GM12878 (cell line): ENCODE results near the gene PHEX. TPM values are rescaled to one million over a fixed set of nuclear protein-coding genes. Genes with fewer than 3 reads are reported as not detected.

ENCODE experiments used
- ATAC-seq: fragments of 200-7000 bp; cut with Tn5 transposase; 3 replicates; pipeline ENCODE4 v1.9.1; 2020; ENCODE audit warnings: mild to moderate bottlenecking, moderate library complexity
- BruUV-seq: library from RNA; stranded (reverse); fragments of 400-500 nt; replicated peaks from 2 replicates; lab custom pipeline; 2021; lab: Mats Ljungman, UMichigan
- CTCF ChIA-PET: fragments of 300-600 bp; sonication (Branson Sonifier 250); formaldehyde crosslinking; extraction: SDS; loops from one replicate; lab custom pipeline; 2021; ENCODE audit warnings: inconsistent platforms; lab: Yijun Ruan, JAX
- POLR2A ChIA-PET: fragments of 350-600 bp; formaldehyde crosslinking; extraction: SDS; loops from one replicate; lab custom pipeline; 2021; ENCODE audit warnings: inconsistent platforms; lab: Charles Lee
- RAD21 ChIA-PET: fragments of 300-600 bp; sonication (Branson Sonifier 250); formaldehyde crosslinking; loops from one replicate; lab custom pipeline; 2023; ENCODE audit warnings: antibody characterized with exemption; ENCODE audit not compliant: unreplicated experiment; lab: Charles Lee
- SMC1A ChIA-PET: fragments of 300-600 bp; sonication (Branson Sonifier 250); formaldehyde crosslinking; loops from one replicate; lab custom pipeline; 2023; ENCODE audit not compliant: unreplicated experiment, uncharacterized antibody; lab: Charles Lee
- DNase-seq: peaks from one replicate; pipeline ENCODE4 v3.0.0-alpha.2; 2011; ENCODE audit warnings: low read depth, low spot score
- FAIRE-seq: peaks from 3 replicates; lab custom pipeline; 2011; peaks lifted over from hg19 to GRCh38; lab: Jason Lieb, UNC
- H2AFZ ChIP-seq: 2 replicates; pipeline ENCODE4 v1.6.0; 2011; ENCODE audit warnings: low read depth, low read length, control low read depth; ENCODE audit not compliant: control insufficient read depth
- H3K27ac ChIP-seq: 2 replicates; pipeline ENCODE4 v1.5.1; 2011; ENCODE audit warnings: control low read depth; ENCODE audit not compliant: control insufficient read depth, insufficient read depth
- H3K27me3 ChIP-seq, 2 experiments: replicated peaks in 1 of 2; 2 replicates each; pipeline versions ENCODE4 v1.6.0 to v1.6.1; 2011; ENCODE audit warnings: low read length in 1 of 2; ENCODE audit not compliant: control insufficient read depth in 2 of 2, insufficient read depth in 2 of 2
- H3K36me3 ChIP-seq, 2 experiments: 2 replicates each; pipeline ENCODE4 v1.5.1; 2011; ENCODE audit warnings: low read length in 1 of 2; ENCODE audit not compliant: control insufficient read depth in 2 of 2, insufficient read depth in 2 of 2
- H3K4me1 ChIP-seq: 2 replicates; pipeline ENCODE4 v1.6.1; 2011; ENCODE audit warnings: mild to moderate bottlenecking, low read length, moderate library complexity, mixed read lengths; ENCODE audit not compliant: control insufficient read depth, insufficient read depth
- H3K4me2 ChIP-seq: 2 replicates; pipeline ENCODE4 v1.6.0; 2011; ENCODE audit warnings: control low read depth; ENCODE audit not compliant: control insufficient read depth, insufficient read depth
- H3K4me3 ChIP-seq: fragments of 200-600 bp; sonication (generic); 2 replicates; pipeline ENCODE4 v1.5.1; 2016
- H3K79me2 ChIP-seq: 2 replicates; pipeline ENCODE4 v1.6.0; 2011; ENCODE audit warnings: low read length; ENCODE audit not compliant: control insufficient read depth, insufficient read depth
- H3K9ac ChIP-seq: 2 replicates; pipeline ENCODE4 v1.8.0; 2011; ENCODE audit warnings: low read length, control low read depth, mixed read lengths; ENCODE audit not compliant: control insufficient read depth, insufficient read depth
- H3K9me3 ChIP-seq: replicated peaks from 3 replicates; pipeline ENCODE4 v1.5.1; 2011; ENCODE audit warnings: mild to moderate bottlenecking, low read length; ENCODE audit not compliant: control insufficient read depth, insufficient read depth
- H4K20me1 ChIP-seq: 2 replicates; pipeline ENCODE4 v1.6.0; 2011; ENCODE audit not compliant: control insufficient read depth, insufficient read depth
- EP300 ChIP-seq, 2 experiments: fragments of 150-350 bp in 1 of 2; IDR thresholded peaks; 2 replicates each; pipeline ENCODE4 v1.6.1; 2011 to 2012; ENCODE audit warnings: low read depth in 2 of 2, low read length in 2 of 2, borderline replicate concordance in 1 of 2, improper control_type of control experiment in 1 of 2, inconsistent platforms in 1 of 2; ENCODE audit not compliant: control insufficient read depth in 1 of 2
- MTA2 ChIP-seq: fragments of 450-650 bp; IDR thresholded peaks from 2 replicates; pipeline ENCODE4 v1.6.1; 2016; ENCODE audit warnings: low read depth, mild to moderate bottlenecking, moderate library complexity
- POLR2AphosphoS5 ChIP-seq: IDR thresholded peaks from 2 replicates; pipeline ENCODE4 v1.6.1; 2011; ENCODE audit warnings: mild to moderate bottlenecking, low read length, inconsistent platforms
- RAD51 ChIP-seq: fragments of 450-650 bp; IDR thresholded peaks from 2 replicates; pipeline ENCODE4 v1.6.1; 2016; ENCODE audit warnings: moderate library complexity, mild to moderate bottlenecking, inconsistent platforms
- RBBP5 ChIP-seq: fragments of 200-600 bp; sonication (generic); conservative IDR thresholded peaks from 2 replicates; pipeline ENCODE4 v1.6.1; 2016
- RELA ChIP-seq: fragments of 450-650 bp; IDR thresholded peaks from 2 replicates; pipeline ENCODE4 v1.8.0; 2014; ENCODE audit warnings: borderline replicate concordance; ENCODE audit not compliant: partially characterized antibody
- SMC3 ChIP-seq: IDR thresholded peaks from 2 replicates; pipeline ENCODE4 v1.6.1; 2011; ENCODE audit warnings: low read length, improper control_type of control experiment, borderline replicate concordance
- YY1 ChIP-seq: IDR thresholded peaks from 2 replicates; pipeline ENCODE4 v1.6.1; 2011; ENCODE audit warnings: low read depth, mild to moderate bottlenecking, low read length
- WGBS: methylation state at CpG from one replicate; pipeline ENCODE4 v1.1.6; 2016; ENCODE audit warnings: low lambda C conversion rate; ENCODE audit not compliant: insufficient replicate concordance, insufficient coverage; ENCODE audit errors: missing lambda C conversion rate; 5-methylcytosine and 5-hydroxymethylcytosine counted together
- in situ Hi-C: fragments of 300-500 bp; cut with MboI; formaldehyde crosslinking; loops from 9 replicates; pipeline ENCODE4 v1.14.3; 2018; ENCODE audit warnings: mixed read lengths
- intact Hi-C: fragments of 100-400 bp; cut with micrococcal nuclease; formaldehyde crosslinking; loops from one replicate; pipeline ENCODE4 v1.14.2; 2022; ENCODE audit not compliant: unreplicated experiment
- polyA plus RNA-seq, 11 experiments: library from polyadenylated mRNA; depleted of rRNA in 4 of 11; unstranded in 6 of 11; stranded (reverse) in 5 of 11; fragments of >200 nt; fragmentation: Nextera tagmentation in 4 of 11; fragmentation: Illumina TruSeq in 1 of 11; extraction: Ambion mirVana in 4 of 11; extraction: Trizol in 1 of 11; gene quantifications; 1 replicate in 1 of 11; 2 replicates in 10 of 11; pipeline versions ENCODE4 v1.2.1 to v1.2.3, GENCODE V29; 2011 to 2016; ENCODE audit warnings: inconsistent platforms in 2 of 11, missing spikeins in 2 of 11, low read depth in 1 of 11
- total RNA-seq, 4 experiments: library from RNA; depleted of rRNA in 3 of 4; stranded (reverse); fragments of >200 nt in 3 of 4; fragmentation: Illumina TruSeq in 1 of 4; extraction: Trizol in 1 of 4; gene quantifications; 2 replicates each; pipeline versions ENCODE4 v1.2.1 to v1.2.3, GENCODE V29; 2013 to 2021

PHEX gene
- total and polyA plus RNA-seq, 10 of the 15 experiments (the other 5 are each of a cell fraction or from before 2014, with no cell fraction given) = 0.12 to 97.2 (median 0.55) TPM

DNA sequence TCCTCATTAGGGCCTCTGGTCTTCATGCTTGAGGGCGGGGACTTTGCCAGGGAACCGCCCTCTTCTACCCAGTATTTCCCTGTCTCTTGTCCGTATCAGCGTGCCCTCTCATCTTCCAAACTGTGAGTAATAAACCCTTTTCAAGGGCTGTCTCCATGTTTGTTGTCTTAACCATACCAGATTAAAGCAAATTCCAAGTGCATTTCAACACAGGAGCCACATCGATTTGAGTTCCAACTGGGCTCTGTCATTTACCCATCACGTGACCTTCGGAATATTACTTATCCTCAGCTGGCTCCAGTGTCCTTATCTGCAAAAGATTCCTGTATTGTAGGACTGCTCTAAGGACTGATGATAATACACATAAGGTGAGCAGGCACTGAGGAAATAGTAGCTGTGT is 6.4 kb upstream of the PHEX start:
- RAD21 ChIA-PET = interaction anchor here (1.0 to 1.9 kb wide), 2 partner anchors 8 to 10 kb away, joined by 3 to 4 read pairs; no protein-coding TSS in a partner anchor
- intact Hi-C loops = no loop called here

DNA sequence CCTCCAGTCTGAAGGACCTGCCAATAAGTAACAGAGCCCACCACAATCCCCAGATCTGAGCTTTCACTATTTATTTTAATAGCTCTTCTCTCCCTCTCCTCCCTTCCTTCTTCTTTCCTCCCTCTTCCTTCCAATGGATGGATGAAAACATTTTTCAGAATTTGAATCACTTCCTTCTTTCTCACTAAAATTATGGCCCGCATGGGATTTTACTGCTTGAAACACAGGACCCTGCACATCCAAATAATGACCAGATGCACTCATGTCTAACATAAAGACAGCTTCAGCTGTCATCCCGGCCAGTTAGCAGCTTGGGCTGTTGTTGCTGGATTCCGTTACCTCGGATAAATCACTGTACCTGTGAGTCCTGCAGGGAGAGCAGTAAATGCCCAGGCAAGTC is 5.4 kb upstream of the PHEX start:
- ChIA-PET RAD21 (interaction anchor here (1.9 kb wide), 1 partner anchor 9 kb away, joined by 4 read pairs; no protein-coding TSS in a partner anchor), CTCF (no interaction called here), POLR2A (interaction anchor here (0.5 kb wide), 1 partner anchor 18 kb away, joined by 4 read pairs; no protein-coding TSS in a partner anchor), SMC1A (interaction anchor here (0.7 to 1.4 kb wide), 7 partner anchors 10 to 53 kb away, joined by 3 to 6 read pairs (median 4); no protein-coding TSS in a partner anchor)
- Histone ChIP-seq H3K79me2 (no peaks in the 10 kb centered on the region), H3K9me3 (no peaks in the 10 kb centered on the region), H4K20me1 (no peaks in the 10 kb centered on the region), H3K27ac (no peak overlapping the region), H3K4me1 (no peaks in the 10 kb centered on the region; the same call in 1 of the 2 replicates), H3K36me3 (no peaks in the 10 kb centered on the region), H3K4me3 (no peak overlapping the region), H2AFZ (no peak overlapping the region), H3K27me3 (no peaks in the 10 kb centered on the region), H3K4me2 (no peak overlapping the region), H3K9ac (no peak overlapping the region)
- no peak for FAIRE-seq
- 65% methylated on average over 4 of the region's 4 CpGs for WGBS
- intact Hi-C loops = no loop called here
- no peak for DNase-seq
- TF ChIP-seq POLR2AphosphoS5 = no peak
- no peak for TF ChIP-seq RBBP5
- no peak for TF ChIP-seq MTA2
- TF ChIP-seq EP300 (IDR thresholded peaks at IDR 0.05; ENCODE audit: borderline replicate concordance in 1 of 2, control insufficient read depth in 1 of 2, low read depth in 2 of 2, low read length in 2 of 2) = no peak
- TF ChIP-seq RELA = no peak
- no peak for TF ChIP-seq SMC3
- ATAC-seq = no peak
- BruUV-seq = no TSS peak
- in situ Hi-C loops = no loop called here

More for the DNA sequence above, 6.4 kb upstream of the PHEX start:
- DNase-seq (no peak), ATAC-seq (no peak), FAIRE-seq (no peak)
- Histone ChIP-seq H3K4me2 (no peak overlapping the region), H2AFZ (no peak overlapping the region), H4K20me1 (no peaks in the 10 kb centered on the region), H3K79me2 (no peaks in the 10 kb centered on the region), H3K27ac (no peak overlapping the region), H3K36me3 (no peaks in the 10 kb centered on the region), H3K9me3 (no peaks in the 10 kb centered on the region), H3K4me1 (no peaks in the 10 kb centered on the region; the same call in 1 of the 2 replicates), H3K27me3 (no peaks in the 10 kb centered on the region), H3K9ac (no peak overlapping the region), H3K4me3 (no peak overlapping the region)
- CTCF ChIA-PET = no interaction called here
- WGBS = 80% methylated on average over 7 of the region's 7 CpGs
- POLR2A ChIA-PET = interaction anchor here (0.5 kb wide), 1 partner anchor 30 kb away, joined by 3 read pairs; no protein-coding TSS in a partner anchor
- TF ChIP-seq RAD51 (peak; percentile 64; the same call in 1 of the 2 replicates), YY1 (no peak)
- BruUV-seq = no TSS peak
- SMC1A ChIA-PET = interaction anchor here (0.9 to 1.4 kb wide), 4 partner anchors 9 to 54 kb away, joined by 3 to 6 read pairs (median 4); no protein-coding TSS in a partner anchor
- in situ Hi-C loops = no loop called here
